Measurements from ENCODE around the gene CHAT. TPM values are rescaled to one million over a fixed set of nuclear protein-coding genes. Genes with fewer than 3 reads are reported as not detected.

The CHAT gene
- total RNA-seq, 1 experiment from 2014 or later = 0.18 TPM

DNA sequence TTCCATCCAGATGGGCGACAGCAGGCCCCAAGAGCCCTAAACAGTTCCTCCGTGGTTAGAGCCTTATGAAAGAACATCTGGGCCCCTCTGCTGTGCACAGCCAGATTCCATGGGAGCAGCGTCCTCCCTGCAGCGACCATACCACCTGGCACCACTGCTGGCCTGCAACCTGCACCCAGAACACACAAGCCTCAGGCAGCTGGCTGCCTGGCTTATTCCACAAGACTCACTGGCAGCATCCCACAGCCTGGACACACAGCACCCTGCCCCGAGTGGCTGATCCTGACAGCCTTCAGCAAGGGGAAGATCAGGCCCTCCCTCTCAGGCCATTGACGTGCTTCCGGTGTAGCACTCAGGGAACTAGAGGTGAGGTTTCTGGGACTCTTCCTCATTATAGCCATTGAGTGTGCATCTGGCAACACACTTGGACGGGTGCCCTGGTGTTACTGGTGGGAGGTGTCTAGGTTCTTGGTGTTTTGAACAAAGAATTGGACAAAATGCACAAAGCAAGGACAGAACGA is 41.2 kb upstream of the CHAT start:
- Histone ChIP-seq H3K4me1 (peaks cover 22% of the 10 kb centered on the region), H3K4me3 (ENCODE audit: low read depth, low read length) (no peak overlapping the region), H3K36me3 (ENCODE audit: control insufficient read depth, insufficient read depth, low read length) (no peaks in the 10 kb centered on the region), H3K9me3 (peaks cover 10% of the 10 kb centered on the region; the same call in 1 of the 2 replicates), H3K27me3 (replicated peaks; ENCODE audit: control insufficient read depth, insufficient read depth, low read length) (no peaks in the 10 kb centered on the region)
- H3K27me3 Mint-ChIP-seq (ENCODE audit: insufficient read depth, unreplicated experiment) = no peaks in the 10 kb centered on the region
- H3K27ac Mint-ChIP-seq (ENCODE audit: unreplicated experiment) = no peak overlapping the region
- no peak for DNase-seq
- no peak overlapping the region for H3K4me3 Mint-ChIP-seq (ENCODE audit: unreplicated experiment)
- H3K4me1 Mint-ChIP-seq (ENCODE audit: low read depth, unreplicated experiment) = peaks cover 7% of the 10 kb centered on the region
- ChIA-PET CTCF (no interaction called here), POLR2A (no interaction called here)
- BruUV-seq (replicated peaks) = no TSS peak
- peaks cover 9% of the 10 kb centered on the region for H3K36me3 Mint-ChIP-seq (ENCODE audit: insufficient read depth, unreplicated experiment)
- peaks cover 18% of the 10 kb centered on the region for H3K9me3 Mint-ChIP-seq (ENCODE audit: unreplicated experiment)
- intact Hi-C loops (cut with micrococcal nuclease; ENCODE audit: unreplicated experiment) = no loop called here
- TF ChIP-seq, protein P1, sequence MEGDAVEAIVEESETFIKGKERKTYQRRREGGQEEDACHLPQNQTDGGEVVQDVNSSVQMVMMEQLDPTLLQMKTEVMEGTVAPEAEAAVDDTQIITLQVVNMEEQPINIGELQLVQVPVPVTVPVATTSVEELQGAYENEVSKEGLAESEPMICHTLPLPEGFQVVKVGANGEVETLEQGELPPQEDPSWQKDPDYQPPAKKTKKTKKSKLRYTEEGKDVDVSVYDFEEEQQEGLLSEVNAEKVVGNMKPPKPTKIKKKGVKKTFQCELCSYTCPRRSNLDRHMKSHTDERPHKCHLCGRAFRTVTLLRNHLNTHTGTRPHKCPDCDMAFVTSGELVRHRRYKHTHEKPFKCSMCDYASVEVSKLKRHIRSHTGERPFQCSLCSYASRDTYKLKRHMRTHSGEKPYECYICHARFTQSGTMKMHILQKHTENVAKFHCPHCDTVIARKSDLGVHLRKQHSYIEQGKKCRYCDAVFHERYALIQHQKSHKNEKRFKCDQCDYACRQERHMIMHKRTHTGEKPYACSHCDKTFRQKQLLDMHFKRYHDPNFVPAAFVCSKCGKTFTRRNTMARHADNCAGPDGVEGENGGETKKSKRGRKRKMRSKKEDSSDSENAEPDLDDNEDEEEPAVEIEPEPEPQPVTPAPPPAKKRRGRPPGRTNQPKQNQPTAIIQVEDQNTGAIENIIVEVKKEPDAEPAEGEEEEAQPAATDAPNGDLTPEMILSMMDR (IDR thresholded peaks at IDR 0.05; ENCODE audit: insufficient read depth in 1 of 2, low read depth in 1 of 2, low read length in 1 of 2, severe bottlenecking in 1 of 2, unreplicated experiment in 1 of 2) = no peak

DNA sequence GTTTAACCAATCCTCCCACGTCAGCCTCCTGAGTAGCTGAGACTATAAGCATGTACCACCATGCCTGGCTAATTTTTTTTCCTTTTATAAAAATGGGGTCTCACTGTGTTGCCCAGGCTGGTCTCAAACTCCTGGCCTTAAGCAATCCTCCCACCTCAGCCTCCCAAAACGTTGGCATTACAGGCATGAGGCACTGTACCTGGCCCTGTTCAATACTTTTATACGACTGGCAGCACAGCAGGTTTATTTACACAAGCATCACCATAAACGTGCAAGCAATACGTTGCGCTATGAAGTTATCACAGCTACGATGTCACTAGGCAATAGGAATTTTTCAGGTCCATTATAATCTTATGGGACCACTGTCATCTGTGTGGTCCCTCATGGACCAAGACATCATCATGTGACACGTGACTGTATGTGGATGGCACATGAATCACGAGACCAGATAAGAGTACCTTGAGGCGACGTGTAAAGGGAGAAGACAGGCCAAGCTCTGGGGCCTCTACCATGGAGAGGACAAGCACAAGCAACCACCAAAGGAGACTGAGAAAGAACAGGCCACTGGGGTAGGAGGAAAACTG is 38.3 kb upstream of the CHAT start:
- TF ChIP-seq, protein P1 (IDR thresholded peaks at IDR 0.05; ENCODE audit: insufficient read depth in 1 of 2, low read depth in 1 of 2, low read length in 1 of 2, severe bottlenecking in 1 of 2, unreplicated experiment in 1 of 2) = no peak
- Histone ChIP-seq H3K36me3 (ENCODE audit: control insufficient read depth, insufficient read depth, low read length) (no peaks in the 10 kb centered on the region), H3K27me3 (replicated peaks; ENCODE audit: control insufficient read depth, insufficient read depth, low read length) (no peaks in the 10 kb centered on the region), H3K9me3 (no peaks in the 10 kb centered on the region), H3K4me3 (ENCODE audit: low read depth, low read length) (no peak overlapping the region), H3K4me1 (peaks cover 10% of the 10 kb centered on the region)
- Mint-ChIP-seq H3K27me3 (ENCODE audit: insufficient read depth, unreplicated experiment) (no peaks in the 10 kb centered on the region), H3K4me1 (ENCODE audit: low read depth, unreplicated experiment) (peaks cover 16% of the 10 kb centered on the region), H3K4me3 (ENCODE audit: unreplicated experiment) (no peak overlapping the region), H3K36me3 (ENCODE audit: insufficient read depth, unreplicated experiment) (no peaks in the 10 kb centered on the region), H3K27ac (ENCODE audit: unreplicated experiment) (no peak overlapping the region), H3K9me3 (ENCODE audit: unreplicated experiment) (no peaks in the 10 kb centered on the region)
- ChIA-PET CTCF (interaction anchor here (0.6 kb wide), 1 partner anchor 17 kb away, joined by 4 read pairs; no protein-coding TSS in a partner anchor), POLR2A (no interaction called here)
- no peak for DNase-seq
- BruUV-seq (replicated peaks) = no TSS peak
- intact Hi-C loops (cut with micrococcal nuclease; ENCODE audit: unreplicated experiment) = no loop called here

DNA sequence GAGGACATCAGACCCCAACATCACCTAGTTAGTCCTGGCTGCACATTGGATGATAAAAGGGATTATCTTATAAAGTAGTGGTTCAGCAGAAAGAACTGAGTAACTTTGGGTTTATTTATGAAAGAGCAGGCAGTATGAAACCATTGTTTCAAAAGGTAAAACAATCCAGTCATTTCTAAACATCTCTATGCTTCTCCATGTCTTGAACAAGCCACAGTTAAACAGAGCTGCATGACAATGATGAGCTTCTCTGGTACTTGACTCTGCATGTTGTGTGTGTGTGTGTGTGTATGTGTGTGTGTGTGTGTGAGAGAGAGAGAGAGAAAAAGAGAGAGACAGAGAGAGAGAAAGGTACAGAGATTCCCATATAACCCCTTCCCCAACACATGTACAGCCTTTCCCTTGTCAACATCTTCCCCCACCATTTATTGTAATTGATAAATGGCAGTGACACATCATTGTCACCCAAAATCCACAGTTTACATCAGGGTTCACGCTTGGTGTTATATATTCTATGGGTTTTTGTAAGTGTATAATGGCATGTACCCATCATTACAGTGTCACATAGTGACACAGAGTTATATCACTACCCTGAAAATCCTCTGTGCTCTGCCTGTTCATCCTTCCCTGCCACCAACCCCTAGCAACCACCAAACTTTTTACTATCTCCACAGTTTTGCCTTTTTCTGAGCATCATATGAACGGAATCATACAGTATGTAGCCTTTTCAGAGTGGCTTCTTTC is 36.5 kb upstream of the CHAT start:
- Mint-ChIP-seq H3K27me3 (ENCODE audit: insufficient read depth, unreplicated experiment) (no peaks in the 10 kb centered on the region), H3K9me3 (ENCODE audit: unreplicated experiment) (no peaks in the 10 kb centered on the region), H3K4me1 (ENCODE audit: low read depth, unreplicated experiment) (peaks cover 16% of the 10 kb centered on the region), H3K27ac (ENCODE audit: unreplicated experiment) (no peak overlapping the region), H3K36me3 (ENCODE audit: insufficient read depth, unreplicated experiment) (no peaks in the 10 kb centered on the region), H3K4me3 (ENCODE audit: unreplicated experiment) (no peak overlapping the region)
- no peaks in the 10 kb centered on the region for H3K27me3 ChIP-seq (replicated peaks; ENCODE audit: control insufficient read depth, insufficient read depth, low read length)
- POLR2A ChIA-PET = no interaction called here
- H3K9me3 ChIP-seq = peaks cover 3% of the 10 kb centered on the region; the same call in 1 of the 2 replicates
- intact Hi-C loops (cut with micrococcal nuclease; ENCODE audit: unreplicated experiment) = no loop called here
- peaks cover 10% of the 10 kb centered on the region for H3K4me1 ChIP-seq
- no peak overlapping the region for H3K4me3 ChIP-seq (ENCODE audit: low read depth, low read length)
- DNase-seq = no peak
- CTCF ChIA-PET = no interaction called here
- no peaks in the 10 kb centered on the region for H3K36me3 ChIP-seq (ENCODE audit: control insufficient read depth, insufficient read depth, low read length)
- no TSS peak for BruUV-seq (replicated peaks)
- TF ChIP-seq, protein P1 (IDR thresholded peaks at IDR 0.05; ENCODE audit: insufficient read depth in 1 of 2, low read depth in 1 of 2, low read length in 1 of 2, severe bottlenecking in 1 of 2, unreplicated experiment in 1 of 2) = no peak

Data from Caco-2 (cell line).